ENCODE results near the gene RAD1.

Gene RAD1

GRCh38 chr5:34859253-34859652 lies 56.1 kb downstream of the RAD1 start:
- no peak for DNase-seq

- no peak for DNase-seq
Observed at GRCh38 chr5:34858790-34859189, 56.5 kb downstream of the RAD1 start.

DNA sequence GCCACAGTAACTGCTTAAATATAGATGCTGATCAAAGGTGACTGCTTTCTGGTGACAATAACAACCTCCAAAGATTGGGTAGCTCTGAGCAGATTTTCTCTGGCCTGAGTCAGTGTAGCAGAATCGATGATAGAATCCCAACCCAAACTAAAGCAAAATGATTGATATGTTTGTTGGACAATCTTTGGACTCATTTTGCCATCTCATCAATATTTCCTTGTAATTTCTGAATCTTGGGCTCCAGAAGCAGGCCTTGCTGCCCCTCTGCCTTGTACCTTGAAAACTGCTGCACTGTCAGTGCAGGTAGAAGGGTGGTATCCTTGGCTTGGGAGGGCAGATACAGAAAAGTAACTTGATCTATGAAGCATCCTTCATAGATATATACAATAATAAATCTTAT lies 57.4 kb downstream of the RAD1 start:
- DNase-seq, result no peak

DNA sequence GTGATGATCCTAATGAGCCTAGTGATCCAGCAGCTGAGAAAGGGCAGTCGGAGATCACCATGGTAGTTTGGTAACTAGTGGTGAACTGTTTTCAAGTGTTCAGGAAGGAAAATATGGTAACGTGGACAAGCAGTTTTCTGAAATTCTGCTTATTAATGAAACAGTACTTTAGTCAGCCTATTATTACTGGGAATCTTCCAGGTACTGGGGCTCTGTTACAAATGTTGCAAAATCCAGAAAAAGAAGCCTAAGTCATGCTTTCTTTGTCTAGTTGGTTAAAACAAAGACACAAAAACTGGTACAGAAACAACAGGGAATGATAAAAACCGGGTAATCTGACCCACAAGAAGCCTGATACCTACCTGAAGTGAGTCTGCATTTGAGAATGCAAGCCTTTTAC lies 58.1 kb downstream of the RAD1 start:
- DNase-seq, result no peak

Measured in NCI-H345 (cell line).